22Rv1 (cell line): Measurements from ENCODE around the gene CNTFR.

ENCODE experiments used
- H3K27ac ChIP-seq: fragments of 450-650 bp; 2 replicates; pipeline ENCODE4 v1.5.1; 2017
- CTCF ChIP-seq: fragments of 450-650 bp; IDR thresholded peaks from 2 replicates; pipeline ENCODE4 v1.5.1; 2017; ENCODE audit warnings: mild to moderate bottlenecking
- ZFX ChIP-seq: fragments of 450-650 bp; IDR thresholded peaks from 2 replicates; pipeline ENCODE4 v1.6.1; 2017; ENCODE audit warnings: antibody characterized with exemption, borderline replicate concordance

Gene CNTFR

GRCh38 chr9:34625186-34625486 lies 35.6 kb upstream of the CNTFR start:
- no peak for TF ChIP-seq ZFX
- TF ChIP-seq CTCF = no peak
- H3K27ac ChIP-seq = no peak overlapping the region

DNA sequence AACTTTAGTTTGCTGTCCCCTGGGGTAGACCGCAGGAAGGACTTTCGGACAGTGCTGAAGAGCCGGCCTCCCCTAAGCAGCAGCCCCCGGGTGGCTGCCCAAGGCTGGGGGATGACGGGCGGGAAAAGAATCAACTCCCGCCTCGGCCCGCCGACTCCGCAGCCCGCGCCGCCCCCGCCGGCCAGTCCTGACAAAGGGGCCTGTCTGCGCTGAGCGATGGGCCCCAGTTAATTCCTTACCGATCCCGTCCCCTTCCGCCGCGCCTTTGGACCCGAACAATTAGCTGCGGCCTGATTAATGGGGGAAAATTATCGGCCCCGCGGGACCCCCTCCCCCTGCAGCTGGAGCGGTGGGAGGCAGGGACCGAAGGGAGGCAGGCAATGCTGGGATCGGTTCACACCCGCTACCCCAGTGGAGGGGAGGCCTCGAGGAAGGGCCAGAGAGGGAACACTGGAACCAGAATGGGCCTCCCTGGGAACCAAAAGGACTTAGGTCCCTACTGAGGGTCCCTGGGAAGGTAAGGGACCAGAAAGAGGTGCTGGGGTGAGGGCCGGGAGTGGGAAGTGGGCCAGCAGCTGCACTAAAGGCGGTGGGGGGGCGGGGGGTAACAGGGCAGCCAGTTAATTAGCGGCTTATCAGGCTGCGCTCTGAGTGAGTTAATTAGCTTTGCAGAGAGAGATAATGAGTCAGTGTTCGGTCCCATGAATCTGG lies 35.1 kb upstream of the CNTFR start:
- TF ChIP-seq ZFX = no peak
- TF ChIP-seq CTCF = no peak
- no peak overlapping the region for H3K27ac ChIP-seq

- H3K27ac ChIP-seq = no peak overlapping the region
- no peak for TF ChIP-seq ZFX
- no peak for TF ChIP-seq CTCF
These were observed 34.1 kb upstream of the CNTFR start for GRCh38 chr9:34623374-34624235.

GRCh38 chr9:34620061-34620994 lies 30.8 kb upstream of the CNTFR start, which contains the start of gene DCTN3:
TSS of gene DCTN3 (minus strand) at chr9:34620495. CDS start at chr9:34620464, 31 bp downstream.
- TF ChIP-seq CTCF (no peak), ZFX (no peak)
- peak within 1 kb of the TSS; percentile 55 for H3K27ac ChIP-seq

DNA sequence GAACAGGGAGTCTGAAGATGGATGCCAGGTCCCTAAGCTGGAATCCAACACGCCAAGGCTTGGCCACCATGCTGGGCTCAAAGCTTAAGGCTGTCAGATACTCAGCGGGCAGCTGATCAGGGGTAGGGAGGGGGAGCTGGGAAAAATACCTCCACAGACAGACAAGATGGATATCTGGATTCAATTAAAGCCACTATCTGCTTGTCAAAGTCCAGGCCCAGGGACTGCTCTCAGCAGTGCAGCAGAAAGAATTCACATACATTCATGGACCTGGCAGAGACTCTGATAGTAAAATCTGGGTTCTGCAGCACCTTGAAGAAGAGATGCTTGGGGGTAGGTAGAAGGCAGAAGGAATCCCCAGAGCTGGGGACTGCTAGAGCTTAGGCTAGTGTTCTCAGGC lies 25.6 kb upstream of the CNTFR start:
- TF ChIP-seq ZFX = no peak
- no peak for TF ChIP-seq CTCF
- no peak overlapping the region for H3K27ac ChIP-seq

DNA sequence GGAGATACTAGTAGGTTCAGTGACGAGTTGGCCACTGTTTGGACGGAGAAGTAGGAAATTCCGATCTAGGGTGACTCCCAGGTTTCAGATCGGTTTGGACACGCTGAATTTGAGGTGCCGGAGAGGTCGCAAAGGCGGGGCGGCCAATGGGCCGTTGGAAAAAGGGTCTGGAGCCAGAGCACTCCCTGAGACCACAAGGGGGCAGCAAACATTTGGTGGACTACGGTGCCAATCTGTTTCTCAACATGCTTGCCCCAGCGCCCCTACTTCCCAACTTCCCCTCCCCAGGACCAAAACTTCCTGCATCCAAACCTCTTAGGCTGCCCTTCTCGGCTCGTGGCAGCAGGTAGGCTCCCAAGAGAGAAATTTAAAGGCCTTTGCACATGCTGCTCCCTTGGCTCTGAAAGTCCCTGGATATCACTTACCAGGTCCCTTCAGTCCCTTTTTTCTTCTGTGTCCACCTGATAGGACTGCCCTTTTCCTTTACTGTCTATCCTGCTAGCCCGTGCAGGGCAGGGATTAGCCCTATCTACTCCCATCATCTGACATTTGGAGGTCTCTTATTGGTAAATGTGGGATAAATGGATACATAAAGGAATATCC lies 23.4 kb upstream of the CNTFR start:
- TF ChIP-seq ZFX = no peak
- peak; percentile 98 for TF ChIP-seq CTCF
- H3K27ac ChIP-seq = peak overlapping the region; percentile 88
